ENCODE measurements around the gene SCFD1.
"Not testable (repeated sequence)": the region's sequence is repeated elsewhere in the genome, so short reads cannot be mapped to it uniquely, and the experiment has no call there.

SCFD1 gene

GRCh38 chr14:30680776-30681175, 58.7 kb downstream of the SCFD1 start:
- DNase-seq = not testable (repeated sequence)

GRCh38 chr14:30681752-30682355, 59.7 kb downstream of the SCFD1 start:
- DNase-seq = no peak

GRCh38 chr14:30690487-30691355, 68.6 kb downstream of the SCFD1 start:
- DNase-seq = not testable (repeated sequence)

- DNase-seq = no peak
Observed at GRCh38 chr14:30691751-30692398, 69.8 kb downstream of the SCFD1 start.

- no peak for DNase-seq
Observed at GRCh38 chr14:30692669-30693068, 70.5 kb downstream of the SCFD1 start.

- no peak for DNase-seq
Observed at GRCh38 chr14:30698463-30698862, 76.3 kb downstream of the SCFD1 start.

GRCh38 chr14:30706704-30707103, 84.6 kb downstream of the SCFD1 start:
- DNase-seq = no peak

- no peak for DNase-seq
Observed at GRCh38 chr14:30708157-30708556, 86.0 kb downstream of the SCFD1 start.

GRCh38 chr14:30709201-30709600, 87.1 kb downstream of the SCFD1 start:
- DNase-seq = no peak

- DNase-seq = no peak
Observed at GRCh38 chr14:30710876-30711275, 88.8 kb downstream of the SCFD1 start.

- DNase-seq = no peak
Observed at GRCh38 chr14:30719137-30719536, 97.0 kb downstream of the SCFD1 start.

- DNase-seq = no peak
Observed at GRCh38 chr14:30725763-30726162, 103.6 kb downstream of the SCFD1 start.

GRCh38 chr14:30728471-30728870, 106.4 kb downstream of the SCFD1 start:
- DNase-seq = no peak

- no peak for DNase-seq
Observed at GRCh38 chr14:30737916-30738315, 115.8 kb downstream of the SCFD1 start.

GRCh38 chr14:30738978-30739377, 116.9 kb downstream of the SCFD1 start:
- DNase-seq = no peak

GRCh38 chr14:30748343-30748742, 126.2 kb downstream of the SCFD1 start:
- DNase-seq = no peak

- no peak for DNase-seq
Observed at GRCh38 chr14:30751646-30752416, 129.7 kb downstream of the SCFD1 start.

GRCh38 chr14:30753452-30753851, 131.3 kb downstream of the SCFD1 start:
- DNase-seq = no peak

GRCh38 chr14:30754778-30755177, 132.7 kb downstream of the SCFD1 start:
- DNase-seq = no peak

- no peak for DNase-seq
Observed at GRCh38 chr14:30756594-30756993, 134.5 kb downstream of the SCFD1 start.

GRCh38 chr14:30757082-30757481, 135.0 kb downstream of the SCFD1 start:
- DNase-seq = no peak

- no peak for DNase-seq
Observed at GRCh38 chr14:30759172-30760125, 137.3 kb downstream of the SCFD1 start.
